ENCODE measurements around the gene MAP4K5.

MAP4K5 gene

GRCh38 chr14:50452296-50452695, 80.1 kb downstream of the MAP4K5 start:
- TF ChIP-seq CTCF (IDR thresholded peaks at IDR 0.05) = no peak
- Histone ChIP-seq H3K36me3 (peaks cover 48 to 69% (median 52%) of the 10 kb centered on the region in 3 donors), H3K27ac (no peak overlapping the region), H3K4me1 (no peaks in the 10 kb centered on the region), H3K9me3 (no peaks in the 10 kb centered on the region), H3K27me3 (no peaks in the 10 kb centered on the region), H3K4me3 (no peak overlapping the region)
- intact Hi-C loops (cut with DNase I; ENCODE audit: low total_unique reads) = no loop called here
- no peak for DNase-seq

GRCh38 chr14:50451854-50452253, 80.5 kb downstream of the MAP4K5 start:
- Histone ChIP-seq H3K4me1 (no peaks in the 10 kb centered on the region), H3K4me3 (no peak overlapping the region), H3K27me3 (no peaks in the 10 kb centered on the region), H3K27ac (no peak overlapping the region), H3K9me3 (no peaks in the 10 kb centered on the region), H3K36me3 (peaks cover 50 to 67% (median 51%) of the 10 kb centered on the region in 3 donors)
- TF ChIP-seq CTCF (IDR thresholded peaks at IDR 0.05) = no peak
- intact Hi-C loops (cut with DNase I; ENCODE audit: low total_unique reads) = no loop called here
- no peak for DNase-seq

- no peaks in the 10 kb centered on the region for H3K4me1 ChIP-seq
- TF ChIP-seq CTCF (IDR thresholded peaks at IDR 0.05) = no peak
- no peak overlapping the region for H3K27ac ChIP-seq
- no peak overlapping the region for H3K4me3 ChIP-seq
- no peak for DNase-seq
- no peaks in the 10 kb centered on the region for H3K9me3 ChIP-seq
- intact Hi-C loops (cut with DNase I; ENCODE audit: low total_unique reads) = no loop called here
- no peaks in the 10 kb centered on the region for H3K27me3 ChIP-seq
- H3K36me3 ChIP-seq = peaks cover 55 to 77% (median 73%) of the 10 kb centered on the region in 3 donors
Measured at GRCh38 chr14:50447461-50447860, 84.9 kb downstream of the MAP4K5 start.

GRCh38 chr14:50434528-50434927, 97.8 kb downstream of the MAP4K5 start:
- Histone ChIP-seq H3K4me1 (no peaks in the 10 kb centered on the region), H3K27ac (no peak overlapping the region), H3K4me3 (no peak overlapping the region), H3K9me3 (no peaks in the 10 kb centered on the region), H3K36me3 (peaks cover 36 to 56% (median 55%) of the 10 kb centered on the region in 3 donors), H3K27me3 (no peaks in the 10 kb centered on the region)
- no peak for DNase-seq
- intact Hi-C loops (cut with DNase I; ENCODE audit: low total_unique reads) = no loop called here
- TF ChIP-seq CTCF (IDR thresholded peaks at IDR 0.05) = no peak

- no peak for TF ChIP-seq CTCF (IDR thresholded peaks at IDR 0.05)
- no peak overlapping the region for H3K4me3 ChIP-seq
- peaks cover 27 to 52% (median 45%) of the 10 kb centered on the region in 3 donors for H3K36me3 ChIP-seq
- no peak for DNase-seq
- no peaks in the 10 kb centered on the region for H3K9me3 ChIP-seq
- no peak overlapping the region for H3K27ac ChIP-seq
- intact Hi-C loops (cut with DNase I; ENCODE audit: low total_unique reads) = no loop called here
- no peaks in the 10 kb centered on the region for H3K4me1 ChIP-seq
- no peaks in the 10 kb centered on the region for H3K27me3 ChIP-seq
Measured at GRCh38 chr14:50432131-50432530, 100.2 kb downstream of the MAP4K5 start.

GRCh38 chr14:50425816-50426215, 106.6 kb downstream of the MAP4K5 start:
- DNase-seq = no peak
- Histone ChIP-seq H3K4me1 (no peaks in the 10 kb centered on the region), H3K27ac (no peak overlapping the region), H3K9me3 (no peaks in the 10 kb centered on the region), H3K36me3 (peaks cover 28 to 38% (median 33%) of the 10 kb centered on the region in 3 donors), H3K4me3 (no peak overlapping the region), H3K27me3 (no peaks in the 10 kb centered on the region)
- no peak for TF ChIP-seq CTCF (IDR thresholded peaks at IDR 0.05)
- intact Hi-C loops (cut with DNase I; ENCODE audit: low total_unique reads) = no loop called here
